ENCODE measurements around the gene FAM83F.
A peak's percentile ranks its signal among the peaks of the same experiment; 100 is the strongest.

FAM83F gene

DNA sequence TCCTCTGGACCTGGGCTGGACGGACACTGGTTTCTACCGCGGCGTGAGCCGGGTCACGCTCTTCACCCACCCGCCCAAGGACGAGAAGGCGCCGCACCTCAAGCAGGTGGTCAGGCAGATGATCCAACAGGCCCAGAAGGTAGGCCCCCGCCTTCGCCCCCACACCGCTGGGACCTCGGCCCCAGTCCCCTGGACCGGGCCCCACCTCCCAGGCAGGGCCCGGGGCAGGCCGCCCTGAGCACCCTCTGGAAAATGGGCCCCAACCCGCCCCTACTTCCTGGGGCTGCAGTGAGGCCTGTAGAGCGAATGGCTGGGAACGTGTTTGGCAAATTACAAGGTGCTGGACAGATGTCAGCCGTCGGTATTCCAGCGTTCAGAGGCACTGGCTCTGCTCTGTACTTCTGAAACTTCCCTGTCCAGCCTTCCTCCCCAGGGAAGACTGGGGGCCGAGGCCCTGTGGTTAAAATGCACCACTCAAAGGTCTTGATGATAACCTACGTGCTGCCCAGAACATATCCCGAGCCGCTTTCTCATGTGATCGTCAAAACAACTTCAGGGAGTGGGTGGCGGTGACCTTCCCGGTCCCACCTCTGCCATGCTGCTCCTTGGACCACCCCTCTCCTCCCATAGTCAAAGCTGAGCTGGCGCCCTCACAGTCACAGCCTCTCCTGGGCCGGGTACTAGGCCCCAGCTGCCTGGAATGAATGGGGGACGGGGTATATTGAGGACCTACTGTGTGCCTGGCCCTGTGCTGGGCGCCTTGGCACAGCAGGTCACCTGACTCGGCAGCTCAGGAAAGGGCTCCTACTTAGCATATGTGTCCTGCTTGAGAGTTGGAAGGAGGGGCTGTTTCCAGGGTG, 869 bp downstream of the FAM83F start:
- no peak for DNase-seq

DNA sequence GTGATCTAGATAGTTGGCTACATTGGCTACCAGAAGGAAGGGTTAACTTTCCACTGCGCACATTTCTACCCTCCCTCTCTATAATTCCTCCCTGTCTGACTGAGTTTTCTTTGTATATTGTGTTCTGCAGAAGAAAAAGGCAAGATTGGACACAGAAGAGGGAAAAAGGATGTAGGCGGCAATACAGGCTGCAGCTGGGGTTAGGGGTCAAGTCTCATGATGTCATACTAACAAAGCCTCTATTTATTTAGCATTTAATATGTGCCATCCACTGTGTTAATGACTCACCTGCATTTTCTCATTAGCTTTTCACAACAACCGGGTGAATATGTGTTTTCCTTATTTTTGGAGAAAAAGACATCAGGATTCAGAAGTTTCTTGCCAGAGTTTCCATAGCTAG, 2.0 kb downstream of the FAM83F start:
- no peak for DNase-seq

DNA sequence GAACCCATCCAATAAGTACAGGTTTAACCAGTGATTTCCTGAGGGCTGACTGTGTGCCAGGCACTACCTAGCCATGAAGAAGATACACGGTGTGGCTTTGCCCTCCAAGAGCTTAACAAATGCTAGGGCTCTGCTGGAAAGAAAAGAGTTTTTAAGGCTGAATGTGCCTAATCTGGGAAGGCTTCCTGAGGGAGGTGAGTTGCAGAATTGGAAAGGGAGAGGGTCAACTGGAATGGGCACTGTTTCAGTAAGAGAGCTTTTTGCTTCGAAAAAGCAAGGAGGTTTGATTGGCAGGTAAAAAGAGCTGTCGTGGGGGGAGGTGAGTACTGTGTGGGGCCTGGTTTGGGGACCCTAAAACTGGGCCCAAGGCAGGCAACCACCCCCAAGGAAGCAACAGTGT, 2.7 kb downstream of the FAM83F start:
- DNase-seq = no peak

DNA sequence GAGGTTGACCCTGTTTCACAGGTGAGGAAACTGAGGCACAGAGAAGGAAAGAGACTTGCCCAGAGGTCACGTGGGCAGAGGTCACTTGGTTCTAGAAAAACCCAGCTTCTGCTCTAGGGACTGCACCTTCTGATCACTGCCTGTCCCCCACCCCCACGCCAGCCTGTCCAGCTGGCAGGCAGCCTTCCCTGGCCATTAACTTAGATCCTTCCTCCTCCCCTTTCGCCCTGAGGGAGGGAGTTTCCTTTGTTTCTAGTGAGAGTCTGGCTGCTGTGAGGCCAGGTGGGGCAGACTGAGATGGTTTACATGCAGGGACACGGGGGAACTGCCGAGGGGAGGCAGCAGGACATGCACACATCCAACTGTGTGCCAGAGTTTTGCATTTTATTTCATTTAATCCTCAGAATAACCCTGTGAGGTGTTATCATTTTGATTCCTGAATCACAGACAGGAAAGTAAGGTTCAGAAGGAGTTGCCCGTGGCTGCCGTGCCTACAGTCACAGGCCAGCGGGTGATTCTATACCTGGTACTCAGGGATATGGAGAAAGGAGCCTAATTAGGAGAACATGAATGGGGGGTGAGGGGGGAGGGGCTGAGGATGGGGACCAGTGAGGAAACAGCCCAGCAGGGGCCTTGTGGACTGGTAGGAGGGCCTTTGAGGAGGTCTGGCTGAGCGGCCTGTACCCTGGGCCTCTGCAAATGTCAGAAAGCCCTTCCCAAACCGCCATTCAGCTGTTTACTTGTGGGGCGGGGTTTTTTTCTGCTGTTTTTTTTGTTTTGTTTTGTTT, 3.4 kb downstream of the FAM83F start:
- DNase-seq = peak; percentile 36

DNA sequence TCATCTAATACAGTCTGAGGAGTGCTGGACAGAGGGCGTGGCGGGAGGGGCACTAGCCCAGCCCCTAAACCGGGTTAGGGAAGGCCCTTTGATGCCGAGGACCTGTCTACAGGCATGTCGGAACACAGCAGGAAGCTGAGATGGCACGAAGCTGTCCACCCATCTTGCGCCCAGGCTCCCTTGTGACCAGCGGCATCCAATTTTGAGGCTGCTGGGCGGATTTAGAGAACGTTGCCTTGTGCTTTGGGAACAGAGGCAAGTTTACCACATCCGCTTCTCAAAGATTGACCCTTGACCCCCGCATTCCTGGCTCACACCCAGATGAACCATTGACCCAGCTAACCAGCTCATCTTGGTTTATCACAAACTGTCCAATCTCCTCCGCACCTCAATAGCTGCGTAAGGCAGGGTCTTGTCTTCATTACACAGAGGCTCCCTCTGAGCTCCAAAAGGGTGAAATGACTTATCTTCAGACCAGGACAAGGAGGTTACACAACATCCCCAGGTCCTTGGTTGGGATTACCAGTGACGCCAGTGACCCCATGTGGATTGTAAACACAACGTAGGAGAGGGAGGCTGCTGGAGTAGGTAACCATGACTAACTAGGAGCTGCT, 4.5 kb downstream of the FAM83F start:
- no peak for DNase-seq

DNA sequence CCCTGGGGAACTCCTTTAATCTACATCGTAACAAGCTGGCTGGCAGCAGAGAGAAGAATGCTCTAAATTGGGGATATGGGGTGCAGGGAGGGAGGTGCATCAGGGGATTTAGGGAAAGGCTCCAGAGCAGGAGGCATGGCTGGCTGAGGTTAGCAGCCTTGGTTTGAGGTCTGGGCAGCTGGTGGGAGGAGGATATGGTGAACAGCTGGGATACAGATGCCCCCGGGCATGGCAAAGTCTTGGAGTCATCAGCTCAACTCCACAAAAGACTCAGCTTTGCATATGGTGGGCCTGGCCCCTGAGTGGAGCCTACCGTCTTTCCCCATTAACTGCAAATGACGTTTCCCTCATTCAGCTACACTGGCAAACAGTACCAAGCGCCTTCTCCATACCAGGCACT, 5.4 kb downstream of the FAM83F start:
- DNase-seq = no peak

DNA sequence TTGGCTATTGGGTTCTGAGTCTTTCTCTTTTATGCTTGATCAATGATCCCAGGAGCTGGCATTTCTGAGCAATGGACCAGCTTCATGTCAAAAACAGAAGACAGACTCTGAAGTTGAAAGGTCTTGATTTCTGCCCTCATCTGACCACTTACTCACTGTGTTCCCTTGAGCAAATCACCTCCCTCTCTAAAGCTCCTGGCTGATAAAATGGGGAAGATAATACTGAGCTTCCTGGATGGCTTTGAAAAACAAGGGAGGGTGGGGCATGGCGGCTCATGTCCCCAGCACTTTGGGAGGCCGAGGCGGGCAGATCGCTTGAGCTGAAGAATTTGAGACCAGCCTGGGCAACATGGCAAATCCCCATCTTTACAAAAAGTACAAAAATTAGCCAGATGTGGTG, 6.4 kb downstream of the FAM83F start:
- DNase-seq = no peak

DNA sequence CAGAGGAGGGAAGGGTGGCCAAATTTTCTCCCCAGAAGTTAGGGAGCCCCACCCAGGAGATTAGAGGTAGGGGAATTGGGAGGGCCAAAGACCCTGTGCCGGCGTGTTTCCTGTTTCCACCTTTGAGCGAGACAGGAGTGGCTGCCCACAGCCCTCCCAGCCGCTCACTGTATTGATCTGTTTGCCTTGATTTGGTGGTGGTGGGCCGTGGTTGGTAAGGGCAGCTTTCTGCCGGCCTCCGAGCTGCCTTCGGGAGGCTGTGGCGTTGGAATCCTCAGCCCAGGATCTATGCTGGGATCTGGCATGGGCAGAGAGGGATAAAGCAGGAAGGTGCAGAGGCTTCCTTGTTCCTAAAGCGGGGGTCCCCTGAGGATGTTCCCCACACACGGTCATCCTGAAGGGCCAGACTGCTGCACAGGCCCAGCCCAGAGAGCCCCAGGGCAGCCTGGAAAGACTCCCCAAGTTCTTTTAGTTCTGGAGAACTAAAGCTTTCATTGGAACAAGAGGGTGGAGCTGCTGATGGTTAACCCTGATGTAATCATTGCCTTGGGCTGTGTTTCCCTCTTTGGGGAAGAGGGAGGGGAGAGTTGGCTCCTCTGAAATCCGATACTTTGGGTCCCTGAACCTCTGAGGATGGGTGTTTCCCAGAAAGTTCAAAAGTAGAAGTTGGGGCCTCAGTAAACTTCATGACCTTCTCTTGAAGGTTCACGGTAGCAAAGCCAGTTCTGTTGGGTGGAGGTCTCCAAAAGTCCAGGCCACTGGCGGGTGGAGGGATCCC, 7.2 kb downstream of the FAM83F start:
- no peak for DNase-seq

DNA sequence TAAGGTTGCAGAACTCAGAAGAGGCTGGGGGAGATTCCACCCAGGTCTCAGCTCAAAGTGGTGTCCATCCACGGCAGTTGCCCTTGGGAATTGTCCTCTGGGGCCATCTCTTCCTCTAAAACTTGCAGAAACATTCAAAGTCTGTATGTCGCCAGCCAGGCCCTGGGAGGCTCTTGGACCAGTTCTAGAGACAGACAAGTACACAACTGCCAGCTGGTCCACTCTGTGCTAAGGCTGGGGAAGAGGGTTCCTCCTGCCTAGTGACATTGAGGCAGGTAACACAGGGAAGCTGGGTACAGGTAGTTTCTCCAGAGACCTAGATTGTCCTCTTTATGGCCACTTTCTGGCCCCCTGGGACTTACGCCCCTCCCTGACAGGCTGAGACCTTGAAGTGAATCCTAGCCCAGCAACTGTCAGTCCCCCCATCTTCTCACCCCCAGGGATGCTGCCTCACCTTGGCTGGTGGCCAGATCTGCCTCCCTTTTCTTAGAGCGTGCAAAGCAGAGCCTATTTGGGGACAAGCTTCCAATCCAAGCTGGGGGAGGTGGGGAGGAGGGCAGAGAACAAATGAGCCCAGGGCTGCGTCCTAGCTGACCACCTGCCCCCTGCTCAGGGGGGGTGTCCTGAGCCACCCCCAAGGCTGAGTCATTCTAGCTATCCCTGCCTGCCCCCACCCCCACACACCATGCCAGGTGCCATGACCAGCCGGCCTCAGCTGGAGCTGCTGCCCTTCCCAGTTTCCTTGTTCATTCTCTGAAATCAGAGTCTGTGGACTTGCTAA, 8.4 kb downstream of the FAM83F start:
- no peak for DNase-seq

DNA sequence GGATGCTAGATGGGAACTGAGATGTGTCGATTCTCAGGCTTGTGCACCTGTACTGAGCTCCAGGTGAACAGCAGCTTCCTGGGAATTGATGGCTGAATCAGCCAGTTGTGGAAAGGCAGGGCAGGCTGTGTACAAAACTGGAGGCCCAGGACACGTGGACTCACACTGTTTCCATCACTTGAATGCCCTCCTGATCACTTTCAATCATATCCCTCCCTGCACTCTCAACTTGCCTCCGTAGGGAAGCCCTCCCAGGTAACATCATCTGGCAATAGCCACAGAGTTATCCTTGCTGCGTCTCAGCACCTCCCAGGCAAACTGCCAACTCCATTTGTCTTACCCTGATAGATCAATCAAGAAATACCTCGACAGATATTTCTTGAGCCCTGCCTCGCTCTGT, 10.1 kb downstream of the FAM83F start:
- DNase-seq = no peak

DNA sequence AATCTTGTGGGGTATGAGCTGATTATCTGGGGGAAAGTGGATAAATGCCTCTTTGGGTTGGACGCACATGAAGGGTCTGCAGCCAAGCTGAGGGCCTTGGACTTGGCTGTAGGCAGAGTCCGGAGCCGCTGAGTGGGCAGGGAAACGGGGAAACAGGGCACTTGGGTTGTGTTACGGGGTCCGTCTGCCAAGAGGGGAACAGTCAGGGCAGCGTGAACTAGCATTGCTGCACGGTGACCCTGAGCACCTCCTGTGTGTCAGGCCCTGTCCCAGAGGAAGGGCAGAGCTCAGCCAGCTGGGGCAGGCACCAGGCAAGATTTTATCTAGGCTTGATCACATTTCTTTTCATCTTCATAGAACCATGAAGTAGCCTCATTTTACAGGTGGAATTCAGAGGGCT, 11.9 kb downstream of the FAM83F start:
- no peak for DNase-seq

DNA sequence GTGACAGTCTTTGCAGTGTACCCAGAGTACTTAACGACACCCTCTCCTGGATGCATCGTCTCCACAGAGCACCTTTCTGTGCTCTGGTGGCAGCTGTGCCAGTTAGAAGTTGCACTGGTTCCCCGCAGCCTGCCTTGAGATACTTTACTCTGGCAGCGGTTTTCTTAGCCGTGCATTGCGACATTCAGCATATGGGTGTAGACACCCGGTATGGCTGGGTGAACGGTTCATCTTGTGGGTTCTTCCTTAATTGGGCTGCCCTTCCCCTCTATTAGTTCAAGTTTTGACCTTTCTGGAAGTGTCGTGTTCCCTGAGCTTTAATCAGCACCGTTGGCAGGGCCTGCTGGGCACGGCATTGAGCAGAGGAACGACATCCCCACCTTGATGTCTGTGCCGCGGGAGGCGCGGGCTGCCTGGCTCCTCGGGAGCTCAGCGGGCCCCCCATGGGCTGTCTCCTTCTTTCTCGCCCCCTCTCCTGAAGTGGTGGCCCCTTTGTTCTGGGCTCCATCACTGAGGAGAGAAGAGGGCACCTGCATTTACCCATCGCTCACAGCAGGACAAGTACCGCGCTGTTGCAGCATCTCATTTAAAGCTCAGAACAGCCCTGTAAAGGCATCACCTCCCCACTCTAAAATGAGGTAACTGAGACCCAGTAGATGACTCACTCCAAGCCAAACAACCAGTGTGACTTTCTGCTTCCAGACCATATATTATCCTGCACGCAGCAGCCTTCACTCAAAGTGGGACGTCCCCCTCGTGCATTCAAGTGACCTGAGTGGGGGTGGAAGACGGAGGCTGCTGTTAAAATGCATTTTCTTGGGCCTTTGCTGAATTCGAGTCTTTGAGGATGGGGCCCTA, 13.3 kb downstream of the FAM83F start:
- DNase-seq = no peak

DNA sequence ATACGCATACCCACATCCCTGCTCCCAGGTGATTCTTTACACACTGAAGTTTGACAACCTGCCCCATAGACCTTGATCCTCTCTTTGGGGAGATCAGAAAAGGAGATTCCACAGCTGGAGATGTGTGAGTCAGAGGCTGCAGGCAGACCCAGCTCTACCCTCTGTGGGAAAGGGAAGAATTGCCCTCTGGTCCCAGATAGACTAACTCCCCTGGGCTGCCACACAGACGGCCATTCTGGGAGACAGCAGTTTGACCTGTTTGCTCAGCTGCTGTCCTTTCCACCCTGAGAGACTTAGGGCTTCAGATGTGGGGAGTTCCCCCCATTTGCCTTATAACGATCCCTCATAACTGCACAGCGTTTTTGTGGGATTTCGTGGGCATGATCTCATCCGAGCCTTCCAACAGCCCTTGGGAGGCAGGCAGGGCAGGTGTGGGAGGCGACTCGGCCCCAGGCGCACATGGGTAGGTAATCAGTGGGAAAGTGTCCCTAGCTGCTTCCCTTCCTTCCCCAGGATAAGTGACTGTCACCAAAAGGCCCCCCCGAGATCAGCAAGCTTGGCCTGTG, 14.1 kb downstream of the FAM83F start:
- no peak for DNase-seq

DNA sequence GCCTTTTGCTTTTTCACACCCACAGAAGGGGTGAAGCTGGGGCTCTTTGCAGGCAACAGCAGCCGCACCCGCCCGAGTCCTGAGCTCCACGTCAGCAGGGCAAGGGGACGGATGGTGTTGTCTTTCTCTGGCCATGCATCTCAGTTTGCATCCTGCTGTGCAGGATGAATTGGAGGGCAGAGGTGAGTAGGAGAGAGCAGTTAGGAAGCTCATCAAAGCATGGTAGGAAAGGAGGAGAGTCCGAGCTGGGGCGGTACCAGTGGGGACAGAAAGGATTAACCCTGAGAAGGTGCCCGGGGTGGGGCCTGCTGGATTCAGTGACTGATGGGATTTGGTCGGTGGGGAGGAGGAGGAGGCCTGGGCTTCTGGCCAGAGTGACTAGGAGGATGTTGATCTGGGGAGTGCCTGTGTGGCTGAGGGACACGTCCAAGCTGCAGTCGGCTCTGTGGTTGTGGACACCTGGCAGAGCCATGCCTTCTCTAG, 14.6 kb downstream of the FAM83F start:
- no peak for DNase-seq

DNA sequence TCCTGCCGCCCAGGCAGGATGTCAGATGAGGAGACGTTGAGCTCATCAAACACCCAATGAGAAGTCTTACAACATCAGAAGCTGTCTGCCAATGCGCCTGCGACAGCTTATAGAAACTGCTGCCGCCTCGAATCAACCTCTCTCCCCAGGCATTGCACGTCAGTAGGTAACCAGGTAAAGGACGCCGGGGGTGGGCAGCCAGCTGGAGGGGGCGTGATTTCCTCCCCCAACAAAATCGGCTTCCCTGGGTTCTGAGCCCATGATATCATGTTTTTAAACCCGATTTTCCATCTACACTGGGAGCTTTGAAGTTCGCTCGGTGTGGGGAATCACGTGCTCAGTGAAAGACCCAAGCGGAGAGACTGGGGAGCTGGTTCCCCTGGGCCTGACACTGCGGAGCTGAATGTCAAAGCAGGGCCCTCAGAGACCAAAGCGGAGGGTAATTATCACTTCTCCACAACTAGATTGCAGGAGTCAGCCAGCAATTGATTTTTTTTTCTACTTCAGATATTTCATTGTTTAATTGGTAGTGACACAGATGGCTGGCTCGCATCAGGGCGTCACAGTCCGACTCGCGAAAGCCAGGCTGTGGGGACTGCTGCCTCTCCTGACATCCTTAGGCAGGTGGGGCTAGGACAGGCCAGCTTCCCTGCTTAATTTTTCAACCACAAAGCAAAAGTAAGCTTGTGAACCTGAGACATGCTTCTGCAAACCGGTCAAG, 15.4 kb downstream of the FAM83F start:
- peak; percentile 20 for DNase-seq

DNA sequence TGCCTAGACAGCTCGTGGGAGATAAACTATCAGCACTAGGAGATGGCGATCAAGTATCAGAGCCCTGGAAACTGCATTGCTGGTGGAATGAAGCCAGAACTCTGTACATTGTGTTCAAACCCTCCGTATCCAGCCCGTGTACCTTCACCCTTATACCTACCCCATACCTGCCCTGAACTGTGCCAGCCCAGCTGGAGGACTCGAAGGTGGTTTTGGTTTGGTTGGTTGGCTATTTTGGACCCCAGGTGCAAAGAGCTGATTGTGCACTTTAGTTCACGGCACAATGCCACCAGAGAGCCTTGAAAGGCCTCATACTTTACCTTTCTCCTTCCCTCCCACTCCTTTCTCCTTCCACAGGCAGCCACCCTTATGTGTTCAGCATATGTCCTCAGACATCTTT, 16.0 kb downstream of the FAM83F start:
- no peak for DNase-seq

DNA sequence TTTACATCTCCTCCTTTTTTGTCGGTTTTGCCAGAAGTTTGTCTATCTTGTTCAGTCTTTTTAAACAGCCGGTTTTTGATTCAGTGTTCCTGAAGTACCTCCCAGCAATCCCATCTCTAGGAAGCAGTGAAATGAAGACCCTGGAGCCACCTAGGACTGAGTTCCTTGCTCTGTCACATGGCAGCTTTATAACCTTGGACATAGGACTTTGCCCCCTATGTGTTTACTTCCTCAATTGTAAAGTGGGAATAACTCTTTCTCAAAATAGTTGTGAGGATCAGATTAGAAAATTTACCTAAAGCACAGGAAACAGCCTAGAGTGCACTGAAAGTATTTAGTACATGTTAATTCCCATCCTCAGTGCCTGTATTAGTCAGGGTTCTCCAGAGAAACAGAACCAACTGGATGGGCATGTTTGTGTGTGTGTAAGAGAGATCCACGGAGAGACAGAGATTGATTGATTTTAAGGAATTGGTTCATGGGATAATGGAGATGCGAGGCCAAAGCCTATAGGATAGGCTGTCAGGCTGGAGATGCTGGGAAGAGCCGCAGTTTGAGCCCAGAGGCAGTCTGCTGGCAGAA, 20.0 kb downstream of the FAM83F start:
- no peak for DNase-seq

DNA sequence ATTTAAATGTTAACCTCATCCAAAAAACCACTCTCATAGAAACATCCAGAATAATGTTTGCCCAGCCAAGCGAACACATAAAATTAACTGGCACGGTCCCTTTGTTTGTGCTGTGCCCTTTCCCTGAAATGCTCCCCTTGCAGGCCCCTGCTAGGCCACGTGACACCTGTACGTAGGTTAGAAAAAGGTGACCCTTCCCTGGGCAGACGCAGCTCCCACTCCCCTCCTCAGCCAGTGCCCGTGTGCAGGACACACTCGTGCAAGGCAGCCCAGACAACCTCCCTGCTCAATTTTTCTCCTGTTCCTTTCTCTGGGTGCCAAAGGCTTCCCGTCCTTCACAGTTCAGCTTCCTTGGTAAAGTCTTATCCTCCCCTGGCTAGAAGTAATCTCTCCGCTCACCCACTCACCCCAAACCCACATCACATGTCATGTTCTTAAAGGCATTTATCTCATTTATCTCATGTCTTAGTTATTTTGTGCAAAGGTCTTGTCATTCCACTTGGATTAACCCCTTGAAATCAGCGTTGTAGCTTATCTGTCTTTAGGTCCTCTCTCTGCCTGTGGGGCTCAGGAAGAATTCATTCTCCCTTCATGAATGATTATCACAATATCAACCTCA, 20.7 kb downstream of the FAM83F start:
- no peak for DNase-seq

DNA sequence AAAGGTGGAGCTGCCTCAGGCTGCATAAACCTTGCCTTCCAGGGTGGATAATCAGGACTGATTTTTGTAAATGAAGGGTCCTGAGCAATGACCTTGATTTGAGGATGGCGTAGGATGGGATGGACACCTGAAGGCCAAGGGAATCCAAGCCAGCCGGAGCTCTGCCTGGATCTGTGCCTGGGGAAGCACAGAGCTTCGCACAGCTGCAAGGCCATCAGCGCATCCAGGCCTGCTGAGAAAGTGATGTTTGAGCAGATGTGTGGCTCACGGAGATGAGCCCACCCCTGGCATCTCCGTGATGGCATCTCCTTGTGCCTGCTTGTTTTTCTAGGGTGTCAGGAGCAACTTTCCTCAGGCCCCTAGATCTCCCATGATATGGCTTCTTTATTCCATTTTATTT, 23.3 kb downstream of the FAM83F start:
- no peak for DNase-seq
